Kidney epithelial cell (primary cell): Measurements from ENCODE around the gene SNED1. TPM values are rescaled to one million over a fixed set of nuclear protein-coding genes. Genes with fewer than 3 reads are reported as not detected.

Source experiments
- DNase-seq: peaks from one replicate; pipeline ENCODE4 v3.0.0-alpha.2; 2010; ENCODE audit warnings: low read depth
- H3K27me3 ChIP-seq: 2 replicates; pipeline ENCODE4 v1.6.0; 2011; ENCODE audit warnings: low read length; ENCODE audit not compliant: control insufficient read depth, insufficient read depth
- H3K36me3 ChIP-seq: 2 replicates; pipeline ENCODE4 v1.5.1; 2011; ENCODE audit warnings: low read length; ENCODE audit not compliant: control insufficient read depth, insufficient read depth
- H3K4me3 ChIP-seq: 2 replicates; pipeline ENCODE4 v1.5.1; 2011; ENCODE audit warnings: low read depth, mild to moderate bottlenecking, control low read depth, low read length
- total RNA-seq: library from RNA; depleted of rRNA; stranded (reverse); fragments of >200 nt; gene quantifications from 2 replicates; pipeline ENCODE4 v1.2.3, GENCODE V29; 2015
- TF ChIP-seq, protein P1 (sequence below): IDR thresholded peaks from 2 replicates; pipeline ENCODE4 v1.5.1; 2011; ENCODE audit warnings: mild to moderate bottlenecking, moderate library complexity, low read length, control low read depth, inconsistent platforms; ENCODE audit not compliant: insufficient read depth, poor library complexity, severe bottlenecking

SNED1 gene
- total RNA-seq, 1 donor from 2014 or later, result 2.2 TPM

DNA sequence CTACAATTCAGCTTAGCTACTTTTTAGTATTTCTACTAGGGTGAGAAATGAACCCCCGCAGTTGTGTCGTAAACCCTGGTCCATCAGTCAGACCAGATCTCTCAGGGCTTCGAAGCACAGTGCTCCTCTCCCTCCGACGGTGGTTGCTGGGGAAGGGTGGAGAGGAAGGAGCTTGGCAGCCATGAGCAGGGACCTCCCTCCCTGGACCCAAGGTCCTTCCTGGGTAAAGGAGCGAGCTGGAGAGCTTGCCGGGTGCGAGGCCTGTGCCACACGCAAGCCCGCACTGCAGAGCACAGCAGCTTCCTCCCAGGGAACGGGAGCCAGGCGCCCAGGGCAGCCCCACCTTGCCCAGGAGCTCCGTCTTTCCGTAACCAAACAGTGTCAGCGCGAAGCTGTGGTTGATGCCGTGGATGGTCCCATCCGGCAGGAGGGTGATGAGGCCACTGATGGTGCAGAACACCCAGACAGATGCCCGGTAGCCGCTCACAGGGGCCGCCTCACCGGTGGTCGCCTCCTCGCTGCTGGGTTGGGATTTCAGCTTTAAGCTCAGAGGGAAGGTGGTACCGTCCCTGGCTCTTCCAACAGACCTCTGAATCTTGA, 138.3 kb downstream of the SNED1 start:
- no peaks in the 10 kb centered on the region for H3K36me3 ChIP-seq
- TF ChIP-seq, protein P1, sequence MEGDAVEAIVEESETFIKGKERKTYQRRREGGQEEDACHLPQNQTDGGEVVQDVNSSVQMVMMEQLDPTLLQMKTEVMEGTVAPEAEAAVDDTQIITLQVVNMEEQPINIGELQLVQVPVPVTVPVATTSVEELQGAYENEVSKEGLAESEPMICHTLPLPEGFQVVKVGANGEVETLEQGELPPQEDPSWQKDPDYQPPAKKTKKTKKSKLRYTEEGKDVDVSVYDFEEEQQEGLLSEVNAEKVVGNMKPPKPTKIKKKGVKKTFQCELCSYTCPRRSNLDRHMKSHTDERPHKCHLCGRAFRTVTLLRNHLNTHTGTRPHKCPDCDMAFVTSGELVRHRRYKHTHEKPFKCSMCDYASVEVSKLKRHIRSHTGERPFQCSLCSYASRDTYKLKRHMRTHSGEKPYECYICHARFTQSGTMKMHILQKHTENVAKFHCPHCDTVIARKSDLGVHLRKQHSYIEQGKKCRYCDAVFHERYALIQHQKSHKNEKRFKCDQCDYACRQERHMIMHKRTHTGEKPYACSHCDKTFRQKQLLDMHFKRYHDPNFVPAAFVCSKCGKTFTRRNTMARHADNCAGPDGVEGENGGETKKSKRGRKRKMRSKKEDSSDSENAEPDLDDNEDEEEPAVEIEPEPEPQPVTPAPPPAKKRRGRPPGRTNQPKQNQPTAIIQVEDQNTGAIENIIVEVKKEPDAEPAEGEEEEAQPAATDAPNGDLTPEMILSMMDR, result no peak

DNA sequence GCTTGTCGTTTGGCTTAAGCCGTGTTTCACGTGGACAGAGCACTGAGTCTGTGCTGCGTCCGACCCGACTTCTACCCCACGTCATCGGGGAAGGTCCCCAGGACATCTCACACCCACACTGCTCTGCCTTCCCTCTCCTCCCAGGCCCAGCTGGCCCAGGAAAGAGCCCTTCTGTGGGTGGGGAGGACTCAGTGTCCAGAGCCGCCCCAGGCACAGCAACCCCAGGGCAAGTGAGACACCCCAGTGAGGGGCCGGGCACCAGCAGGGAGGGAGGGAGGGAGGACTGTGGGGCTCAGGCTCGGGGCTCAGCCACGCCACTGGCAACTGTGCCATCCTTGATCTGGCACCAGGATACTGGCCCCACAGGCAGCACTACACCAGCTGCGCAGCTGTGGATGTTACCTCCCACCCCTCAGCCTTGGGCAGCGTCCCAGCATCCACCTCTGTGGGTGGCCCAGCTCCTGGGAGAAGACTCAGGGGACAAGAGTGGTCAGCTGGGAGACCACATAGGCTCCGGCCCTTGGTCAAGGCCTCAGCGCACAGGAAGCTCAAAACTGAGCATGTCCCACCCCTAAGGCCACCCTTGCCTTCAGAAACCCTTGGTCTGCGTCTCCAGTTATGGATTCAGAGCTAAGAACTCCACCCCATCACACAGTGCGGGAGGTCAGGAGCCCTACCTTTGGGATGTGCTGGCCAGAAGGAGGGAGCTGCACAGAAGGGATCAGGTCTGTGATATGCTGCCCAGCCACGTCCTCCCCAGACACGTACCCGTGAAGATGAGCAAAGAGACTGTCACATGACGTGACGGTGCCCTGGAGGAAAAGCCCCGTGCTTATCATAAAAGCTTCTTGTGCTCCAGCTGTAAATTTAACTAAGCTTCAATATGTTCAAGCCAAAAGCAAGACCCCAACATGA, 139.1 kb downstream of the SNED1 start:
- no peaks in the 10 kb centered on the region for H3K36me3 ChIP-seq
- TF ChIP-seq, protein P1, result no peak
- no peak overlapping the region for H3K4me3 ChIP-seq
- H3K27me3 ChIP-seq, result no peaks in the 10 kb centered on the region
- no peak for DNase-seq

More for the DNA sequence above, 138.3 kb downstream of the SNED1 start:
- no peaks in the 10 kb centered on the region for H3K27me3 ChIP-seq
- DNase-seq, result no peak
- no peak overlapping the region for H3K4me3 ChIP-seq

DNA sequence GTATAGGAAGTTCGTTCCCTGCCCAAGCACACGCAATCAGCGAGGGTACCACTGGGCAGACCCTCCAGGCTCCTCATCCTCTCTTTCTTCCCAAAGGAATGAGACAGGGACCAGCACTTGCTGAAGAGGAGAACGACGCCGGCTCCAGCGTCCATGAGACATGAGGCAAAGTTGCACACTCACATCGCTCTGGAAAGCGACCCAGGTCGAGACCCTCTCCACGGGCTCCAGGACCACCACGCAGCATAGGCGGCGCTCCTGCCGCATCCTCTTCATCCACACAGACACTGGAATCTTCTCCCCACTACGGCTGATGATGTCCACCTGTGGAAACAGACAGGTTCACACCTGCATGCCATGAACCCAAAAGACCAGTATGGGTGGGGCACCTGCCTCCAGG, 140.1 kb downstream of the SNED1 start:
- Histone ChIP-seq H3K4me3 (no peak overlapping the region), H3K27me3 (no peaks in the 10 kb centered on the region), H3K36me3 (no peaks in the 10 kb centered on the region)
- TF ChIP-seq, protein P1, result no peak
- DNase-seq, result no peak

DNA sequence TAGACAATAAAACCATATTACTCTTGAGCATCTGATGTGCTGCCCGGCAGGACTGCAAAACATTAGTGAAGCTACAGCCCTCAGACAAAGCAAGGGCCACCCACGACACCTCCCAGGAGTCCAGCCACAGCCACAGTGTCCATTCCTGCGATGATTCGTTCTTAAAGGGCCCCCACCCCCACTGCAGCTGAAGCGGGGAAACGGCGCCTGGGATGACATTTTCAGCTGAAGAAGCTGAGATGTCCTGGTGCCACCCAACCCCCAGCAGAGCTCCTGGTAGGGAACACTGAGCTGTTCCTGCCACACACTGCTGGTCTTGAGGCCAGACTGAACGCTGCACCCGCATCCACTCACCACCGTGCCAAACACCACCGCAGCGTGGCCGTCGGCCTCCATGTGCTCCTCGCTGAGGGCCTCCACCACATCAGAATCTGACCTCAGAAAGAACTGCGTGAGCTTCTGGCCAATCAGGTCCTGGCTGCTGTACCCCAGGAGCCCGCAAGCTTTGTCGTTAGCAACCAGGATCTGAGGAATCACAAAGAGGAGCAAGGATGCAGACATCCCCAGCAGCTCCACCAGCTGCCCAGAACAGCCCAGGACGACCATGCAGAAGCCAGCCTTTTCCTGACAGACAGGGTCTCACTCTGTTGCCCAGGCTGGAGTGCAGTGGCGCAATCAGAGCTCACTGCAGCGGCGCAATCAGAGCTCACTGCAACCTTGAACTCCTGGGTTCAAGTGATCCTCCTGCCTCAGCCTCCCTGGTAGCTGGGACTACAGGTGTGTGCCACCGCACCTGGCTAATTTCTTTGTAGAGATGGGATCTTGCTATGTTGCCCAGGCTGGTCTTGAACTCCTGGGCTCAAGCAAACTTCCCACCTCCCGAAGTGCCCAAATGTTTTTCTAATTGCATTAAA, 141.4 kb downstream of the SNED1 start:
- no peaks in the 10 kb centered on the region for H3K36me3 ChIP-seq
- TF ChIP-seq, protein P1, result no peak
- DNase-seq, result no peak
- no peaks in the 10 kb centered on the region for H3K27me3 ChIP-seq
- H3K4me3 ChIP-seq, result no peak overlapping the region

DNA sequence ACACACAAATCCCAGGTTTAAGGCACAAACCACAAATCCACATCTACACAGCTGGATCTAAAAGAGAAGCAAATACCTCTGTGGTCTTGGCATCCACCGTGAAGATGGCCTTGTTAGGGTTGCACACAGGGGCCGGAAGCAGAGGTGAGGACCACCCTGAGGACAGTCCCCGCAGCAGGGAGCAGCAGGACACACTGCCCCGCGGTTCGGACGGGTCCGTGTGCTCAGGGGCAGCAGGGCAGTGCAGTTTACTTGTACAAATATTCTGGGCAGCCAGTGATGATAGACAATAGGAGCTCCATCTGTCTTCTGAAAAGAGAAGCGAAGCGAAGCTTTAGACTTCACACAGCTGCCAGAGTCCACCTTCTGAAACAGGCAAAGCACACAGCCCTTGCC, 142.0 kb downstream of the SNED1 start:
- no peaks in the 10 kb centered on the region for H3K27me3 ChIP-seq
- TF ChIP-seq, protein P1, result no peak
- no peak overlapping the region for H3K4me3 ChIP-seq
- DNase-seq, result no peak
- H3K36me3 ChIP-seq, result no peaks in the 10 kb centered on the region
